WERI-Rb-1 (cell line): Measurements from ENCODE around the gene CRYGA.
"Not testable (repeated sequence)": the region's sequence is repeated elsewhere in the genome, so short reads cannot be mapped to it uniquely, and the experiment has no call there.

ENCODE experiments used
- DNase-seq: peaks from one replicate; pipeline ENCODE4 v3.0.0-alpha.2; 2020
- H3K27ac ChIP-seq: fragments of 250-450 bp; sonication (Bioruptor Pico); 2 replicates; pipeline ENCODE4 v1.5.1; 2020; ENCODE audit warnings: mild to moderate bottlenecking, moderate library complexity
- H3K27me3 ChIP-seq: fragments of 250-450 bp; sonication (Bioruptor Pico); 2 replicates; pipeline ENCODE4 v1.5.1; 2021; ENCODE audit warnings: mild to moderate bottlenecking, low read depth, moderate library complexity; ENCODE audit not compliant: insufficient read depth, severe bottlenecking
- H3K36me3 ChIP-seq: fragments of 250-450 bp; sonication (Bioruptor Pico); 2 replicates; pipeline ENCODE4 v1.5.1; 2020; ENCODE audit warnings: mild to moderate bottlenecking, moderate library complexity
- H3K4me3 ChIP-seq: 2 replicates; pipeline ENCODE4 v1.5.1; 2011; ENCODE audit warnings: low read depth, mild to moderate bottlenecking, control low read depth, low read length
- H3K9me3 ChIP-seq: fragments of 250-450 bp; sonication (Bioruptor Pico); 2 replicates; pipeline ENCODE4 v1.5.1; 2021; ENCODE audit warnings: mild to moderate bottlenecking, moderate library complexity; ENCODE audit not compliant: severe bottlenecking
- TF ChIP-seq, protein P1 (sequence below): IDR thresholded peaks from 2 replicates; pipeline ENCODE4 v1.5.1; 2011; ENCODE audit warnings: low read depth, mild to moderate bottlenecking, control low read depth, inconsistent platforms, low read length

Gene CRYGA

DNA sequence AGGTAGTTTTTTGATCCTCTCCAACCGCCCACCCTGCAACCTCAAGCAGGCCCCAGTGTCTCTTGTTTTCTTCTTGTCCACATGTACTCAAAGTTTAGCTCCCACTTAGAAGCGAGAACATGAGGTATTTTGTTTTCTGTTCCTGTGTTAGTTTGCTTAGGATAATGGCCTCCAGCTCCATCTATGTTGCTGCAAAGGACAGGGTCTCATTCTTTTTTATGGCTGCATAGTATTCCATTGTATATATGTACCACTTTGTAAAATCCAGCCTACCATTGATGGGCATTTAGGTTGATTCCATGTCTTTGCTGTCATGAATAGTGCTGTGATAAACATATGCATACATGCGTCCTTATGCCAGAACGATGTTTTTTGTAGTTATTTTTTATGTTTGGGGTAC lies 36.3 kb downstream of the CRYGA start:
- H3K27ac ChIP-seq, result no peak overlapping the region
- TF ChIP-seq, protein P1, sequence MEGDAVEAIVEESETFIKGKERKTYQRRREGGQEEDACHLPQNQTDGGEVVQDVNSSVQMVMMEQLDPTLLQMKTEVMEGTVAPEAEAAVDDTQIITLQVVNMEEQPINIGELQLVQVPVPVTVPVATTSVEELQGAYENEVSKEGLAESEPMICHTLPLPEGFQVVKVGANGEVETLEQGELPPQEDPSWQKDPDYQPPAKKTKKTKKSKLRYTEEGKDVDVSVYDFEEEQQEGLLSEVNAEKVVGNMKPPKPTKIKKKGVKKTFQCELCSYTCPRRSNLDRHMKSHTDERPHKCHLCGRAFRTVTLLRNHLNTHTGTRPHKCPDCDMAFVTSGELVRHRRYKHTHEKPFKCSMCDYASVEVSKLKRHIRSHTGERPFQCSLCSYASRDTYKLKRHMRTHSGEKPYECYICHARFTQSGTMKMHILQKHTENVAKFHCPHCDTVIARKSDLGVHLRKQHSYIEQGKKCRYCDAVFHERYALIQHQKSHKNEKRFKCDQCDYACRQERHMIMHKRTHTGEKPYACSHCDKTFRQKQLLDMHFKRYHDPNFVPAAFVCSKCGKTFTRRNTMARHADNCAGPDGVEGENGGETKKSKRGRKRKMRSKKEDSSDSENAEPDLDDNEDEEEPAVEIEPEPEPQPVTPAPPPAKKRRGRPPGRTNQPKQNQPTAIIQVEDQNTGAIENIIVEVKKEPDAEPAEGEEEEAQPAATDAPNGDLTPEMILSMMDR, result no peak
- H3K36me3 ChIP-seq, result no peaks in the 10 kb centered on the region
- H3K9me3 ChIP-seq, result no peaks in the 10 kb centered on the region
- H3K4me3 ChIP-seq, result no peak overlapping the region
- H3K27me3 ChIP-seq, result no peaks in the 10 kb centered on the region
- no peak for DNase-seq

DNA sequence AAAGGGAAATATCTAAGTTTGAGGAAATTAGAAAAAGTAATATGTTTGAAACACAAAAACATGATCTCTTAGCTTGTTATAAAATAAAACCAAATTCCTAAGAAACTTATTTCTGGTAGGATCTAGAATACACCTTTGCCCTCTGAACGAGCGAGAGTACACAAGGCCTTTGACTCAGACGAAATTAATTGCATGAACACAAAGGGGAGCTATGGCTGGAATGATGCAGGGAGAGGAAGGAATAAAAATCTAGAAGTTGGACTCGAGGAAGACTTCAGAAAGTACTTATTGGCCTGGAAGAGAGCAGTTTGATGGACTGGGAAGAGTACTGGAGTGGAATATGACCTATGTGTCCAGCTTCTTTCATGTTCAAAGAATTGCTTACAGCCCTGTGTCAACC lies 38.1 kb downstream of the CRYGA start:
- no peak overlapping the region for H3K27ac ChIP-seq
- TF ChIP-seq, protein P1, result no peak
- H3K9me3 ChIP-seq, result no peaks in the 10 kb centered on the region
- no peaks in the 10 kb centered on the region for H3K36me3 ChIP-seq
- H3K27me3 ChIP-seq, result no peaks in the 10 kb centered on the region
- no peak overlapping the region for H3K4me3 ChIP-seq
- DNase-seq, result no peak

DNA sequence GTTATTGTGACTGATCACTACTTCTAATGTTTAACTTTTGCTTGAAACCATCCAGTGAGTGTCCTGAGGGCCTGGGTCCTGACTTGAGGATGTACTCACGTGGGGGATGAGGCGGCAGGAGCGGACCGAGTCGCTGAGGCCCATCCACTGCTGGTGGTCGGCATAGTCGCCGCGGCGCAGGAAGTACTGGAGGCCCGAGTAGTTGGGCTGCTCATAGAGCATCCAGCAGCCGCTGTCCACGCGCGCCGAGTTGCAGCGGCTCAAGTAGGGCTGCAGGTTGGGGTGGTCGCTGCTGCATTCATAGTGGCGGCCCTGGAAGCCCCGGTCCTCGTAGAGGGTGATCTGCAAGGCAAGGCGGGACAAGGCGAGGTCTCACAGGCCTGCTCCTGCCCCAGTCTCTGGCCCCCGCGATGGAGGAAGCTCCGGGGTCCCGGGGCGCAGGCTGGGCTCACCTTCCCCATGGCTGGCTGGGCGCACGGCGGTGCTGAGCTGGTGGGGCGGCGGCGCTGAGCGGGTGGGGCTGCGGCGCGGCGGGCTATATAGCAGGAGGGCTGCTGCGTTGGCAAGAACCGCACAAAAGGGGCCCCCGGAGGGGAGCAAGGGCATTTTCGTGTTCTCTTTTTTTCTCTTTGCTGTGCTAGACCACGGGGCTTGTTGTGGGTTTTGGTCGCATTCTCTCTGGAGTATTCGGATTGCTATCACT lies 39.2 kb downstream of the CRYGA start, which contains the start of gene CRYGD:
TSS of gene CRYGD (minus strand) at position 512 of the 703 bp plus-strand sequence. CDS start at position 461, 51 bp downstream.
- not testable (repeated sequence) for H3K27ac ChIP-seq, H3K4me3 ChIP-seq, DNase-seq, H3K36me3 ChIP-seq, H3K27me3 ChIP-seq, H3K9me3 ChIP-seq

DNA sequence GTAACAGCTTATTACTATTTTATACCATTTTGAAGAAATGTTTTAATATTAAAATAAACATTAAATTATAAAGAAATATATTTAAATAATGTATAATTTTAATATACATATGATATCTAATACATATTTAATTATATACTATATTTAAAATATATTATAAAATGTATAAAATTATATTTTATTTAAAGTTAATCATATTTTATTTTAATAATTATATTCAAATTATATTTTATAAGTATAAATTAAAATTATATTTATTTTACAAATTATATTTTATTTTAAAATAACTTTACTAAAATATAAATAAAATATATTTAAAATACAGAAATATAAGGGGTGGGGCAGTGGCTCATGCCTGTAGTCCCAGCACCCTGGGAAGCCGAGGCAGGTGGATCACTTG lies 41.1 kb downstream of the CRYGA start:
- Histone ChIP-seq H3K27ac (no peak overlapping the region), H3K27me3 (no peaks in the 10 kb centered on the region), H3K9me3 (no peaks in the 10 kb centered on the region), H3K36me3 (no peaks in the 10 kb centered on the region), H3K4me3 (no peak overlapping the region)
- TF ChIP-seq, protein P1, result no peak
- no peak for DNase-seq

DNA sequence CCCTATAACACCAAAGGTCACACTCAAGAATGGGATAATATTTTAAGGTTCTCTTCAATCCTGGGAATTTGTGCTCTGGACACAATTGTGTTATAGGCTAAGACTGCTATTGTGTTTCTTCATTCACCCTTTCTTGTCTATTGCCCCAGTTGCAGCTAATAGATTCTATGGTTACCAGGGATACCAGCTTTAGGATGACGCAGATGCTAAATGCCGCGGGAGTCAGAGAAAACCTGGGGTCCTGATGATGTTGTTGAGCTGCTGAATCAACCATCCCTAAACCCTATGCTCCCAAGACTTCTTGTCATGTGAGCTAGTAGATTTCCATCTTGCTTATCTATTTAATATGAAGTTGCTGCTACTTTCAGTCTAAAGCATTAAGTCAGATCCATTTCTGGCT lies 44.5 kb downstream of the CRYGA start:
- no peaks in the 10 kb centered on the region for H3K27me3 ChIP-seq
- no peaks in the 10 kb centered on the region for H3K36me3 ChIP-seq
- no peak for DNase-seq
- H3K4me3 ChIP-seq, result no peak overlapping the region
- TF ChIP-seq, protein P1, result no peak
- H3K9me3 ChIP-seq, result no peaks in the 10 kb centered on the region
- no peak overlapping the region for H3K27ac ChIP-seq

DNA sequence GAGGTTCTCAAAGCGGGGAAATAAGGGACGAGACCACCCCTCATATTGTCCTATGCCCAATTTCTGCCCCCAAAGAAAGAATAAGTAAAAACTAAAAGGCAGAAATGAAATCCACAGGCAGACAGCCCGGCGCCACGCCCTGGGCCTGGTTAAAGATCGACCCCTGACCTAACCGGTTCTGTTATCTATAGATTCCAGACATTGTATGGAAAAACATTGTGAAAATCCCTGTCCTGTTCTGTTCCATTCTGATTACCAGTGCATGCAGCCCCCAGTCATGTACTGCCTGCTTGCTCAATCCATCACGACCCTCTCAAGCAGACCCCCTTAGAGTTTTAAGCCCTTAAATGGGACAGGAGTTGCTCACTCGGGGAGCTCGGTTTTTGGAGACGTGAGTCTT lies 46.0 kb downstream of the CRYGA start:
- not testable (repeated sequence) for H3K36me3 ChIP-seq, H3K27me3 ChIP-seq, H3K9me3 ChIP-seq, H3K27ac ChIP-seq, DNase-seq, H3K4me3 ChIP-seq

DNA sequence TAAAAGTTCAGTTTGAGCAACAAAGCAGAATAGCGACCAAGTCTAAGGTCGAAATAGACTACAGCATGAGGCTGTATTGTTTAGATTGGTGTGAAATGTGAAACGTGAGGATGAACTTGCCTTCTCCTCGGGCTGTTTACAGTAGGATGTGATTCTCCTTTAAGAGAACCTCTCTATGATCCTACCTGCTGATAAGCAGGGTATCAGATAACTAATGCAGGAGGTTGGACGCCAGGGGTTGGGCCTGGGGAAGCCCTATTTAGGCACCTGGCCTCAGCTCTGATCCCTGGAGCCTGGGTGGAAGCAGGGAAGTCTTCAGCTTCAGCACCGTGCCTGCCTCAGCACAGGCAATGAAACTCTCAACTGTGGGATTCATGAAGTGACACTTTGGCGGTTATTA lies 50.4 kb downstream of the CRYGA start:
- no peaks in the 10 kb centered on the region for H3K27me3 ChIP-seq
- peak overlapping the region; percentile 27 for H3K27ac ChIP-seq
- H3K36me3 ChIP-seq, result no peaks in the 10 kb centered on the region
- DNase-seq, result peak; percentile 68
- TF ChIP-seq, protein P1, result no peak
- H3K9me3 ChIP-seq, result no peaks in the 10 kb centered on the region
- H3K4me3 ChIP-seq, result no peak overlapping the region

DNA sequence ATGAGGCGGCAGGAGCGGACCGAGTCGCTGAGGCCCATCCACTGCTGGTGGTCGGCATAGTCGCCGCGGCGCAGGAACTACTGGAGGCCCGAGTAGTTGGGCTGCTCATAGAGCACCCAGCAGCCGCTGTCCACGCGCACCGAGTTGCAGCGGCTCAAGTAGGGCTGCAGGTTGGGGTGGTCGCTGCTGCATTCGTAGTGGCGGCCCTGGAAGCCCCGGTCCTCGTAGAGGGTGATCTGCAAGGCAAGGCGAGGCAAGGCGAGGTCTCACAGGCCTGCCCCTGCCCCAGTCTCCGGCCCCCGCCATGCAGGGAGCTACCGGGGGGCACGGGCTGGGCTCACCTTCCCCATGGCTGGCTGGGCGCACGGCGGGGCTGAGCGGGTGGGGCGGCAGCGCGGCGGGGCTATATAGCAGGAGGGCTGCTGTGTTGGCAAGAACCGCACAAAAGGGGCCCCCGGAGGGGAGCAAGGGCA lies 51.1 kb downstream of the CRYGA start:
- not testable (repeated sequence) for H3K27ac ChIP-seq, H3K9me3 ChIP-seq, H3K36me3 ChIP-seq, DNase-seq, H3K27me3 ChIP-seq, H3K4me3 ChIP-seq
